ENCODE results near the gene ILF2. TPM values are rescaled to one million over a fixed set of nuclear protein-coding genes. Genes with fewer than 3 reads are reported as not detected.

The ILF2 gene
- total RNA-seq, 1 donor from 2014 or later, result 221 TPM

GRCh38 chr1:153648000-153648643 is 22.7 kb downstream of the ILF2 start:
- H3K36me3 Mint-ChIP-seq (ENCODE audit: unreplicated experiment), result peaks cover 4% of the 10 kb centered on the region
- DNase-seq, result no peak
- no peak for TF ChIP-seq CTCF (IDR thresholded peaks at IDR 0.05; ENCODE audit: partially characterized antibody, unreplicated experiment)
- H3K4me3 Mint-ChIP-seq (ENCODE audit: unreplicated experiment), result no peak overlapping the region
- H3K9me3 Mint-ChIP-seq (ENCODE audit: unreplicated experiment), result peaks cover 11% of the 10 kb centered on the region
- H3K4me1 Mint-ChIP-seq (ENCODE audit: low read depth, unreplicated experiment), result no peaks in the 10 kb centered on the region
- peaks cover 9% of the 10 kb centered on the region for H3K27me3 Mint-ChIP-seq (ENCODE audit: unreplicated experiment)
- H3K27ac Mint-ChIP-seq (ENCODE audit: unreplicated experiment), result no peak overlapping the region

- peaks cover 9% of the 10 kb centered on the region for H3K27me3 Mint-ChIP-seq (ENCODE audit: unreplicated experiment)
- DNase-seq, result no peak
- H3K36me3 Mint-ChIP-seq (ENCODE audit: unreplicated experiment), result peaks cover 4% of the 10 kb centered on the region
- peaks cover 11% of the 10 kb centered on the region for H3K9me3 Mint-ChIP-seq (ENCODE audit: unreplicated experiment)
- peak overlapping the region; percentile 42 for H3K4me3 Mint-ChIP-seq (ENCODE audit: unreplicated experiment)
- H3K4me1 Mint-ChIP-seq (ENCODE audit: low read depth, unreplicated experiment), result peaks cover 2% of the 10 kb centered on the region
- peak overlapping the region; percentile 72 for H3K27ac Mint-ChIP-seq (ENCODE audit: unreplicated experiment)
- no peak for TF ChIP-seq CTCF (IDR thresholded peaks at IDR 0.05; ENCODE audit: partially characterized antibody, unreplicated experiment)
Observed at GRCh38 chr1:153647346-153647714, 23.5 kb downstream of the ILF2 start.

GRCh38 chr1:153646672-153647345 is 24.0 kb downstream of the ILF2 start:
- Mint-ChIP-seq H3K9me3 (ENCODE audit: unreplicated experiment) (peaks cover 11% of the 10 kb centered on the region), H3K36me3 (ENCODE audit: unreplicated experiment) (peaks cover 4% of the 10 kb centered on the region), H3K4me3 (ENCODE audit: unreplicated experiment) (no peak overlapping the region), H3K4me1 (ENCODE audit: low read depth, unreplicated experiment) (peaks cover 2% of the 10 kb centered on the region), H3K27ac (ENCODE audit: unreplicated experiment) (peak overlapping the region; percentile 52), H3K27me3 (ENCODE audit: unreplicated experiment) (peaks cover 9% of the 10 kb centered on the region)
- no peak for DNase-seq
- no peak for TF ChIP-seq CTCF (IDR thresholded peaks at IDR 0.05; ENCODE audit: partially characterized antibody, unreplicated experiment)

- peaks cover 4% of the 10 kb centered on the region for H3K27me3 Mint-ChIP-seq (ENCODE audit: unreplicated experiment)
- no peak overlapping the region for H3K27ac Mint-ChIP-seq (ENCODE audit: unreplicated experiment)
- H3K36me3 Mint-ChIP-seq (ENCODE audit: unreplicated experiment), result peaks cover 4% of the 10 kb centered on the region
- peaks cover 11% of the 10 kb centered on the region for H3K9me3 Mint-ChIP-seq (ENCODE audit: unreplicated experiment)
- no peak for DNase-seq
- no peak overlapping the region for H3K4me3 Mint-ChIP-seq (ENCODE audit: unreplicated experiment)
- no peak for TF ChIP-seq CTCF (IDR thresholded peaks at IDR 0.05; ENCODE audit: partially characterized antibody, unreplicated experiment)
- H3K4me1 Mint-ChIP-seq (ENCODE audit: low read depth, unreplicated experiment), result peaks cover 2% of the 10 kb centered on the region
Observed at GRCh38 chr1:153643816-153644215, 27.0 kb downstream of the ILF2 start.

- H3K36me3 Mint-ChIP-seq (ENCODE audit: unreplicated experiment), result peaks cover 4% of the 10 kb centered on the region
- H3K27ac Mint-ChIP-seq (ENCODE audit: unreplicated experiment), result peak overlapping the region; percentile 21
- H3K9me3 Mint-ChIP-seq (ENCODE audit: unreplicated experiment), result peaks cover 10% of the 10 kb centered on the region
- peaks cover 4% of the 10 kb centered on the region for H3K27me3 Mint-ChIP-seq (ENCODE audit: unreplicated experiment)
- peaks cover 2% of the 10 kb centered on the region for H3K4me1 Mint-ChIP-seq (ENCODE audit: low read depth, unreplicated experiment)
- TF ChIP-seq CTCF (IDR thresholded peaks at IDR 0.05; ENCODE audit: partially characterized antibody, unreplicated experiment), result no peak
- no peak overlapping the region for H3K4me3 Mint-ChIP-seq (ENCODE audit: unreplicated experiment)
- no peak for DNase-seq
Observed at GRCh38 chr1:153643100-153643499, 27.7 kb downstream of the ILF2 start.
